Neutrophil (primary cell): ENCODE data around the gene PIN1.
"Not testable (repeated sequence)": the region's sequence is repeated elsewhere in the genome, so short reads cannot be mapped to it uniquely, and the experiment has no call there.

Experiments
- H3K27ac ChIP-seq: fragments of 200-600 bp; sonication (generic); 2 replicates; pipeline ENCODE4 v1.5.1; 2016; ENCODE audit warnings: mild to moderate bottlenecking, moderate library complexity
- H3K27me3 ChIP-seq: fragments of 200-600 bp; sonication (generic); 2 replicates; pipeline ENCODE4 v1.6.0; 2016; ENCODE audit warnings: mild to moderate bottlenecking
- H3K36me3 ChIP-seq: fragments of 200-600 bp; sonication (generic); 2 replicates; pipeline ENCODE4 v1.5.1; 2017
- H3K4me1 ChIP-seq, 2 experiments: fragments of 200-600 bp in 1 of 2; sonication (generic) in 1 of 2; 1 replicate in 1 of 2; 2 replicates in 1 of 2; pipeline versions ENCODE4 v1.5.1 to v1.6.1; 2013 to 2016; ENCODE audit warnings: low read depth in 1 of 2, low read length in 1 of 2, mild to moderate bottlenecking in 1 of 2, moderate library complexity in 1 of 2; ENCODE audit not compliant: control insufficient read depth in 1 of 2, insufficient read depth in 1 of 2
- H3K4me3 ChIP-seq, 2 experiments: fragments of 200-600 bp in 1 of 2; sonication (generic) in 1 of 2; 1 replicate in 1 of 2; 2 replicates in 1 of 2; pipeline ENCODE4 v1.5.1; 2013 to 2016; ENCODE audit warnings: low read depth in 1 of 2, low read length in 1 of 2, mild to moderate bottlenecking in 1 of 2, moderate library complexity in 1 of 2
- H3K9me3 ChIP-seq: fragments of 200-600 bp; sonication (generic); 2 replicates; pipeline ENCODE4 v1.5.1; 2016
- CTCF ChIP-seq: fragments of 200-600 bp; sonication (generic); IDR thresholded peaks from 2 replicates; pipeline ENCODE4 v1.5.1; 2016; ENCODE audit warnings: antibody characterized with exemption

Gene PIN1

GRCh38 chr19:9808855-9809824 lies 26.0 kb upstream of the PIN1 start:
- H3K27me3 ChIP-seq = no peaks in the 10 kb centered on the region
- H3K9me3 ChIP-seq = no peaks in the 10 kb centered on the region
- H3K27ac ChIP-seq = no peak overlapping the region
- no peak for TF ChIP-seq CTCF
- H3K4me3 ChIP-seq = no peak overlapping the region
- peaks cover 51% of the 10 kb centered on the region for H3K36me3 ChIP-seq
- no peaks in the 10 kb centered on the region for H3K4me1 ChIP-seq

GRCh38 chr19:9811139-9811538 lies 24.0 kb upstream of the PIN1 start:
- Histone ChIP-seq H3K9me3 (no peaks in the 10 kb centered on the region), H3K27me3 (no peaks in the 10 kb centered on the region), H3K27ac (no peak overlapping the region), H3K36me3 (peaks cover 49% of the 10 kb centered on the region), H3K4me3 (no peak overlapping the region), H3K4me1 (no peaks in the 10 kb centered on the region)
- no peak for TF ChIP-seq CTCF

GRCh38 chr19:9818175-9818733 lies 16.9 kb upstream of the PIN1 start:
- Histone ChIP-seq H3K27ac (peak overlapping the region; percentile 96), H3K9me3 (no peaks in the 10 kb centered on the region), H3K27me3 (no peaks in the 10 kb centered on the region), H3K4me3 (peak overlapping the region; percentile 96), H3K4me1 (peaks cover 17 to 18% of the 10 kb centered on the region in 2 experiments), H3K36me3 (no peaks in the 10 kb centered on the region)
- TF ChIP-seq CTCF = no peak

- H3K9me3 ChIP-seq = no peaks in the 10 kb centered on the region
- peak within 1 kb of the TSS; percentile 96 for H3K4me3 ChIP-seq
- no peaks in the 10 kb centered on the region for H3K27me3 ChIP-seq
- peaks cover 17 to 18% of the 10 kb centered on the region in 2 experiments for H3K4me1 ChIP-seq
- H3K27ac ChIP-seq = peak within 1 kb of the TSS; percentile 96
- H3K36me3 ChIP-seq = no peaks in the 10 kb centered on the region
- TF ChIP-seq CTCF = peak; percentile 33
Measured at GRCh38 chr19:9818734-9819595, 16.2 kb upstream of the PIN1 start, which contains the start of gene FBXL12. Gene FBXL12 (minus strand): TSS chr19:9819079. CDS start chr19:9818813, 266 bp downstream.

GRCh38 chr19:9819596-9819909 lies 15.6 kb upstream of the PIN1 start:
- H3K4me3 ChIP-seq = peak overlapping the region; percentile 61 to 96
- peak overlapping the region; percentile 96 for H3K27ac ChIP-seq
- no peaks in the 10 kb centered on the region for H3K9me3 ChIP-seq
- peaks cover 17 to 18% of the 10 kb centered on the region in 2 experiments for H3K4me1 ChIP-seq
- no peak for TF ChIP-seq CTCF
- H3K27me3 ChIP-seq = no peaks in the 10 kb centered on the region
- H3K36me3 ChIP-seq = no peaks in the 10 kb centered on the region

- H3K36me3 ChIP-seq, H3K9me3 ChIP-seq, H3K27me3 ChIP-seq: not testable (repeated sequence)
- H3K4me3 ChIP-seq = peak overlapping the region; percentile 61 to 96
- peaks cover 17 to 18% of the 10 kb centered on the region in 2 experiments for H3K4me1 ChIP-seq
- peak overlapping the region; percentile 96 for H3K27ac ChIP-seq
Measured at GRCh38 chr19:9820034-9820433, 15.1 kb upstream of the PIN1 start.
